NOMO-1 (cell line): Measurements from ENCODE around the gene SORBS1.

Source experiments
- DNase-seq, 2 experiments: peaks; one replicate each; lab custom pipeline; 2025; ENCODE audit not compliant: unreplicated experiment in 2 of 2; lab: John Stamatoyannopoulos, UW

SORBS1 gene

GRCh38 chr10:95416270-95416669, 144.9 kb downstream of the SORBS1 start:
- DNase-seq: no peak

- no peak for DNase-seq
Measured at GRCh38 chr10:95415621-95416031, 145.5 kb downstream of the SORBS1 start.

DNA sequence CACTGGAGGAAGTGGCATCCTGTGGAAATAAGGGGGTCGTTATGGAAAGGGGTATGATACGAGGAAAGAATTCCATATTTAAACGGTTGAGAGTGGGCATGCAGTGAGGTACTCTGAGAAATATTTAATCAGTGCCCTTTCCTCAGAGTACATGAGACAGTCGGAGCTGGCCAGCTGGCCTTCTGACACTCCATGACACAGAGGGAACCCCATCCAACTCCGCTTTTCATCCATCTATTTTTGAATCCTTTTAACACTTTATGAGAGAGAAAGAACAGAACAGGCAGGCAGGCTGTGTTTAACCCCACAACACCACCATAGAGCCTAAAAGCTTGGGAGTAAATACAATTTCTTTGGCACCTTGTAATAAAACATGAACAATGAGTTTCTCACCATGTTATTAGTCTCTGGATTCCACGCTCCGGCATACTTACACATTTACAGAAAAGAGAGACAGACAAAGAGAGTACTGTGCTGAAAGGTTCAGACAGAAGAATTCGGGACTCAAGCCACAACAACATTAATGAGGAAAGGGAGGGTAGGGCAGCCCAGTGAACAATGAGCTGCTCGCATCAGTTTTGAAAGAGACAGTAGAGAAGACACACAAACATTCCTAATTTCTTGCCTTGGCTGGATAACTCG, 146.2 kb downstream of the SORBS1 start:
- no peak for DNase-seq

DNA sequence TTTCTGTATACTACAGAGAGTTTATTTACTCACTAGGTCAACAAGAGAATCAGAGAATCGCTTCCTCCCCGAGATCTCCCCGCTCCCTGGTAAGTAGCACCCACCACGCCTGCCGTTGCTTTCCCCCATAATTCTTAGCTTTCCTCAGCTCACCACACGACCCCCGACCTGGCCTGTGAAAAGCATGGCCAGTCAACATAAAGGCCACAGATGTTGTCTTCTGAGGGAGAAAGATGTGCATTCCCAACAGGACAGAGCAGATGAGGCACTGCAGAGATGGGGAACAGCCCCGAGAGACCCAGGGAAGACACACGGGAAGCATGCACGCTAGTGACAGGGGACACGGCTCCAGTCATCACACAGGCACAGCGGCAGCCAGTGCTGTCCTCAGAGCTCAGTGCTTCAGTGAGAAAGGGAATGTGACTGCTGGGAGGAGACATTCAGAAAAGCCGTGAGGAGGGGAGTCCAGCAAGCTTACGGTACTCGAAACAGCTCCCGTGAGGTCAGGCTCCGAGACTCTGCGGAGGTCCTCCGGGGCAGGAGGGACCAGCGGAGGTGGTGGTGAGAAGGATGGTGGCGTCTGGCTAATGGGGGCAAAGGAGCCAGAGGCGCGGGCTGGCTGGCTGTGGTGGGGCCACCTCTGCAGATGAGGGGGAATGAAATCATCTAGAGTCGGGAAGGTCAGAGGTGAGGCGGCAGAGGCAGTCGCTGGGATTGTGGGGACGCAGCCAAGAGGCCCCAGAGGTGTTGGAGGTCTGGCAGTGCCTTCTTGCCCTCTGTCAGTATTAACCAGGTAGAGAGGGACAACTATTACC, 146.9 kb downstream of the SORBS1 start:
- DNase-seq: no peak

DNA sequence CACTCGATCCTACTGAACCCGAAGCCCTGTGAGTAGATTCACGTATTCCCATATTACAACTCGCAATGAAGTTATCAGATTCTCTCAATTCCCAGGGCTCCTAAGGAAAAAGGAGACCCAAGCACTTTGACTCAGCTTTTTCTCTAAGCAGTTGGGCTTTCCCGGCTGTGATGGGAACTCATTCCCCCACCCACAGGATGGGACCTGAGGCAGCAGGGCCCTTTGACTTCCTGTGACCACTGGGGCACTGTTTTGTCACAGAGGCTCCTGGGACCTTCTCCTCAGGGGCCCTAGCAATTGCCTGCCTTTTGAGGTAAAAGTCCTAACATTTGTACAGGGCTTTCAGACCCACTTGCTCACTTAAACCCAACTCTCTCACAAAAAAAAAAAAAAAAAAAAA, 147.6 kb downstream of the SORBS1 start:
- no peak for DNase-seq

DNA sequence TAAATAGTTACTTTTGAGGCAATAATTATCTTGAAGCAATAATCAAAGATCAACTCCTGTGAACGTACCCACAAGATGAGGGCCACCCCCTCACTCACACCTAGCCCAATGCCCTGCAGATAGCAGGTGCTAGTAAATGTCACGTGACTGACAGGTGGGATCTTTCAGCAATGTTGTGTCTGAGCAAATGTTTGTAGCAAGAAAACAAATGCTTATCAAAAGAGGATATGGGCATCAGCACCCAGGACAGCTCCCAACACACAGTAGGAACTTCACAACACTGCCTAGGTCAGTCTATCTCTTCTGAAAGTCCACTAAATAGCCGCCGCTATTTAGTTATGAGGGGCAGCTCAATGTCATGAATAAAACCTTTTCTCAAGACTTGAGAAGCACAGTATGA, 149.5 kb downstream of the SORBS1 start:
- no peak for DNase-seq

DNA sequence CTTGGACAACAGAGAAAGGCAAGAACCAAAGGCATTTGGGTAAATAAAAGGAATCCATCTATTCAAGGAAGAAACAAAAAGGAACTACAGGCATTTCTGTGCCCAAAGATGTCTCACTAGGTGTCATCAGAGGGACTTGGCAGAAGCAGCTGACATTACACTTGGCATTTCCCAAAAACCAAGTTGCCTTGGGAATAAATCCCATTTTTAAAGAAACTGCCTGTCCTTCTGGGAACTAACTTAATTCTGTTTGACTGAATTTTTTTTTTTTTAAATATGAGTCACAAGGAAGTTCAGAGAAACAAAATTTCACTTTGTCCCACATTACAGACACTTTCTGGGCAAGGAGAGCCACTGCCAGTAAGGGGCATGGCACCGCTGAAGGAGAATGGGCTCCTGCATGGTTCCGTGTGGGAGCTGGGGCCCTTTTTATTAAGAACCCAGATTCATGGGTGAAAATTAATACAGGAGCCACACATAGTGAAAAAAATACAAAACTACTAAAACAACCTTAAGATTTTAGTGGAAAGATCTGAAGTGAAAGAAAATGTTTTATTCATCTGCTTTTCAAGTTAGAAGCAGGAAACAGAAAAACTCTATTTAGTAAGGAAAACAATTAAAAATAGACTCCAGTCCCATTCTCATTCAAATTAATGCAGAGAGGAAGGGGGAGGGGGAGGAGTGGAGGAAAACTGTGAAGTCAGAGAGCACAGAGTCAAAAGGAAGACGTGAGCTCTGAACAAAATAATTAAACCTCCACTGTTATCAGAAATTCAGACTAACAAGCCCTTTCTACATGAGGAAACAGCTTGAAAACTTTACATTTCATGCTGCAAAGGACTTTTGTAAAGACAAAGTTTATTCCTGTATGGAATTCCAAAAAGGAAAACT, 151.9 kb downstream of the SORBS1 start:
- DNase-seq: no peak

- DNase-seq: no peak
Measured at GRCh38 chr10:95408148-95408960, 152.8 kb downstream of the SORBS1 start.

DNA sequence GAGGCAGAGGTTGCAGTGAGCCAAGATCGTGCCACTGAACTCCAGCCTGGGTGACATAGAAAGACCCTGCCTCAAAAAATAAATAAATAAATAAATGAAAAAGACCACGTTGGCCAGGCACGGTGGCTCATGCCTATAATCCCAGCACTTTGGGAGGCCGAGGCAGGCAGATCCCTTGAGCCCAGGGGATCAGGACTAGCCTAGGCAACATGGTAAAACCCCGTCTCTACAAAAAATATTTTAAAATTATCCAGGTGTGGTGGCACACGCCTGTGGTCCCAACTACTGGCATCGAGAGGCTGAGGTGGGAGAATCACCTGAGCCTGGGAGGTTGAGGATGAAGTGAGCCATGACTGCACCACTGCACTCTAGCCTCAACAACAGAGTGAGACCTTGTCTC, 153.6 kb downstream of the SORBS1 start:
- DNase-seq: no peak

GRCh38 chr10:95406651-95407280, 154.4 kb downstream of the SORBS1 start:
- DNase-seq: no peak

GRCh38 chr10:95405655-95406054, 155.5 kb downstream of the SORBS1 start:
- no peak for DNase-seq

DNA sequence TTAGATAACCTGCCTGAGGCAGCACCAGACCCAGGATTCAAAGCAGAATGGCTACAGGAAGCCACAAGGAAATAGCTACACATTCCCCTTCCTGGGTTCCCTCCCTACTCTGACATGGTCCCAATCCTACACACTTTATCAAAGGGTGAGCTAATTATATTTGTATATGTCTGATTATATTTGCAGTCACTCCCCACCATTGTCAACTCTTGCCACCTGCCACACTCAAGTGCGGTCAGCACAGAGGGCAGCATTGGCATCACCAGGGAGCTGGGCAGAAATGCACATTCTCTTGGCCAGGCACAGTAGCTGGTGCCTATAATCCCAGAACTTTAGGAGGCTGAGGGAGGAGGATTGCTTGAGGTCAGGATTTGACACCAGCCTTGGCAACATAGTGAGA, 156.3 kb downstream of the SORBS1 start:
- no peak for DNase-seq

DNA sequence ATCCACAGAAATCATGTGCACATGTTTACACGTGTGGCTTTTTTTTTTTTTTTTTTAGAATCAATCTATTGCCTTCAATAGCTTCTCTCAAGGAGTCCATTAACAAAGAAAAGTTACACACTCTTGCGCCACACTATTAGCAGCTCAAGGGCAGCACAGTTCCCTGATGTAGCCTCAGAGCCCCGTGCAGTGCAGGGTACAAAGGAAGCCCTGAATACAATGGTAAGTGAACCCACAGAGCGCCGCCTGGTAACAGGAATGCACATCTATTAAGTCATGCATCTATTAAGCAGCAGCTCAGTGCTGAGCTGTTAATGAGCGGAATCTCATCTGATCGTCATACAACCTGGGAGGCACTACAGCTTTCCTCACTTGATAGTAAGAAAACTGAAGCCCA, 156.7 kb downstream of the SORBS1 start:
- DNase-seq: no peak

- no peak for DNase-seq
Measured at GRCh38 chr10:95403700-95404461, 157.3 kb downstream of the SORBS1 start.

DNA sequence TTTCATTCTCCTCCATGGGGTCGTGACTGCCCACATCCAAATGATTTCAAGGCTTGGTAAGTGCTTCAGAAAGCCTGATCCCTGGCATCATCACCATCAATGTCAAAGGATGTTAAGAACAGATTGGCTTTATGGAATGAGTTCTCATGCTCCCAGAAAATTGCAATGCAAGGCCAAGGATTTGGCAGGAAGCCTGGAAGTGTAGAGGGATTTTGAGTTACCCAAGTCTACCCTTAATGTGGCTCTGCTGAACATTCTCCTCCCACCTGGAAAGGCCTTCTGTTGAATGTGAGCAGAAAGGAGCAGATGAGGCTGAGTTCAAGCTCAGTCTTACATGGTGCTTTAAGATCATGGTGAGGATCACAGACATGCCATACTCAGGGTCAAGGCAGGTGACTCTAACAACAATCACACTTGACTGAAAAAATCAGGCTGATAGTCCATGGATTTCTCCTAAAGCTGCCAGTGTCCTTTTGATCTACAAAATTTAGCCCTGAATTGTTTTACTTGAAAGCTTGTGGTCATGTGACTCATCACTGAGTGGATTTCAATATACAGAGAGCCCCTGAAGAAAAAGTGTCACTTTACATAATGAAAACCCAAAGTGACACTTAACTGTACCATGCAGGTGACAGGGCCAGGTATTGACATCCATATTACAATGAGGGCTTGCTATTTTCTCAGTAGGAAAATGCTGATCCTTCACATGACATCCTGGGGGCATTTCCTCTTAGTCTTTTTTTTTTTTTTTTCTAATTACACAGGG, 159.3 kb downstream of the SORBS1 start:
- no peak for DNase-seq

DNA sequence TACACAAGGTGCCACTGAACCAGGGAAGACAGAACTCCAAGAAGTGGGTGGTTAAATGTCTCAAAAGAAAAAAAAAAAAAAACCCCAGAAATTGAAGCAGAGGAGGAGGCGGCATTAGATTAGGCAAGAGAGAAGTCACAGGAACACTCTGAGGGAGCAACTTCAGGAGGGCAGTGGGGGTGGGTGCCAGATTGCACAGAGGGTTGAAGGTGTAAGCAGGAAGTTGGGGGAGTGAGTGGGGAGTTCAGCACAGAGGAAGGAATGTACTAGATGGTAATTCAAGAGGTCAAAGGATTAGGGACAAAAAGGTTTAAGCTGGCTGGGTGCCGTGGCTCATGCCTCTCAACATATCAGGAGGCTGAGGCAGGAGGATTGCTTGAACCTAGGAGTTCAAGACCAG, 160.4 kb downstream of the SORBS1 start:
- DNase-seq: no peak

DNA sequence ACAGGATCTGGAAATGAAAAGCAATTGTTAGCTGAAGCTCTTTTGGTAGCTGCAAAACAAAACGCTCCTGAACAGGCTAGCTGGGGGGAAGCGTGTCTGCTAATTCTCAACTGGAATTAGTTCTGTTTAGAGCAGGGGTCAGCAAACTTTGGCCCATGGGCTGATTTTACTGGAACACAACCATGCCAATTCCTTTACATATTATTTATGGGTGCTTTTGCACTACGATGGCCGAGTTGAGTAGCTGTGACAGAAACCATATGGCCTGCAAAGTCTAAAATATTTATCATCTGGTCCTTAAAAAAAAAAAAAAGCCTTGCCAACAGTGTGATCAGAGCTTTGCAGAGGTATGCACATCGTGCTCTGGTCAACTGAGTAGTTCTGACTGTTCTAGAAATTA, 162.0 kb downstream of the SORBS1 start:
- DNase-seq: no peak

DNA sequence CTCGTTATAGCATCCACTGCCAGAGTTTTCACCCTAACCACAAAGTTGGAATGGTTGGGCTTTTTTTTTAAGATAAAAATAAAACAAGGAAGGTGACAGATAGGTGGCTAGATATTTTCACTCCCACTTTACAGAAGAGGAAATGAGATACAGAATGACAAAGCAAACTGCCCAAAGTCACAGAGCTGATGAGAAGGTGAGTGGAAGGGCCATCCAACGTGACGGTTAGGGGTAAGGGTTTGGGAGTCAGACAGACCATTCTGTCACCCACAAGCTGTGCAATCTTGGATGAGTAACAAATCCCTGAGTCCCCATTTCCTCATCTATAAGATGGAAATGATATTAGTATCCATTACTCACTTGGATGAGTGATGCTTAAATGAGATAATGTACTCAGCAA, 163.4 kb downstream of the SORBS1 start:
- peak; percentile 42 to 48 for DNase-seq
